GM23338 (cell line): ENCODE results near the gene XYLT1.

Source experiments
- EZH2 ChIP-seq: fragments of 200-600 bp; sonication (generic); IDR thresholded peaks from one replicate; pipeline ENCODE4 v1.8.0; 2017; ENCODE audit warnings: antibody characterized with exemption, mild to moderate bottlenecking, low read depth; ENCODE audit not compliant: unreplicated experiment
- EZH2phosphoT487 ChIP-seq: fragments of 200-600 bp; sonication (generic); IDR thresholded peaks from one replicate; pipeline ENCODE4 v1.8.1; 2018; ENCODE audit warnings: antibody characterized with exemption; ENCODE audit not compliant: unreplicated experiment
- REST ChIP-seq: IDR thresholded peaks from one replicate; pipeline ENCODE4 v1.6.1; 2018; ENCODE audit warnings: antibody characterized with exemption; ENCODE audit not compliant: unreplicated experiment
- ZNF462 ChIP-seq: fragments of 250-450 bp; sonication (Bioruptor Pico); IDR thresholded peaks from 2 replicates; pipeline ENCODE4 v1.5.0; 2020; ENCODE audit warnings: mild to moderate bottlenecking, moderate library complexity
- TF ChIP-seq, protein P1 (sequence below), 2 experiments: fragments of 200-600 bp in 1 of 2; sonication (generic) in 1 of 2; conservative IDR thresholded peaks; 2 replicates each; pipeline versions ENCODE4 v1.5.1 to v1.6.1; 2016 to 2017; ENCODE audit warnings: antibody characterized with exemption in 2 of 2, low read depth in 2 of 2, mild to moderate bottlenecking in 2 of 2, moderate library complexity in 1 of 2
- TF ChIP-seq, protein P2 (sequence below): IDR thresholded peaks from 2 replicates; pipeline ENCODE4 v1.6.1; 2016; ENCODE audit warnings: antibody characterized with exemption

DNA sequence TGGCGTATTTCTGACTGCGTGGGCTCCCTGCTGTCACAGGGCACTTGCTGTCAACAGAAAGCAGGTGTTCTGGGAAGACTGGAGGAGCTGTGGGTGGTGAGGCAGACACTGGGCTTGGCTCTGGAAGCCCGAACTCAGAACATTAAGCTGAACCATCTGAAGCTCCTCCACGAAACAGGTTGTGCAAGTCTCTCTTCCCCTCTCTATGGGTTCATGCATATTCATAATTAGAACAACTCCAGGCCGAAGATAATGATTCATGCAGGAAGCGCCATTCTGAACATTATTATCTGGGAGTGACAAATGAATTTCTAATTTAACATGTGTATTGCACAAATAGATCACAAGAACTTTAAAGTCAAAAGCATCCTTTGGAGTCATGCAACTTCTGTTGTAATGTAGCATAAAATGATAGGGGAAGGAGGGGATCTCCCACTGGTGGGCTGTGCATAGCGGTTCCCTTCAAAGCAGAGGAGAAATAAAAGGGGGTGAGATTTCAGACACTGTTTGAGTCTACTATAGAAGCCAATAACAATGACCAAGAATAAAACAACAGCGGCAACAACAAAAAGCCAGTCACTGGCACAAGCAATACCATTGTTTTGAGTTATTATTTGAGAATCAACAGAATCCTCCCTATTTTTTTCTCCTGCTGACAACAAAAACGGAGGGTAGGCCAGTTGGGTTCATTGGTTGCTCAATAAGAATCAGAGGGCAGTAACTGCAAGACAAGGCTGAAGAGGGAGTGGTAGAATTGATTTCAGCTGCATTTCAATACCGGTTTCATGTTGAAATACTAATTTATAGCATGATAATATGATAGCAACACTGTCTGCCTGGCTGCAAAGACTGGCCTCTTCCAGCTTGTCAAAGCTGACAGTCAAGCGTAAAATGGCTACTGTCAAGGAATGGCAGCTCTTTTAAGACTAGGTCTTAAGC is 407.3 kb downstream of the XYLT1 start:
- TF ChIP-seq, protein P1, sequence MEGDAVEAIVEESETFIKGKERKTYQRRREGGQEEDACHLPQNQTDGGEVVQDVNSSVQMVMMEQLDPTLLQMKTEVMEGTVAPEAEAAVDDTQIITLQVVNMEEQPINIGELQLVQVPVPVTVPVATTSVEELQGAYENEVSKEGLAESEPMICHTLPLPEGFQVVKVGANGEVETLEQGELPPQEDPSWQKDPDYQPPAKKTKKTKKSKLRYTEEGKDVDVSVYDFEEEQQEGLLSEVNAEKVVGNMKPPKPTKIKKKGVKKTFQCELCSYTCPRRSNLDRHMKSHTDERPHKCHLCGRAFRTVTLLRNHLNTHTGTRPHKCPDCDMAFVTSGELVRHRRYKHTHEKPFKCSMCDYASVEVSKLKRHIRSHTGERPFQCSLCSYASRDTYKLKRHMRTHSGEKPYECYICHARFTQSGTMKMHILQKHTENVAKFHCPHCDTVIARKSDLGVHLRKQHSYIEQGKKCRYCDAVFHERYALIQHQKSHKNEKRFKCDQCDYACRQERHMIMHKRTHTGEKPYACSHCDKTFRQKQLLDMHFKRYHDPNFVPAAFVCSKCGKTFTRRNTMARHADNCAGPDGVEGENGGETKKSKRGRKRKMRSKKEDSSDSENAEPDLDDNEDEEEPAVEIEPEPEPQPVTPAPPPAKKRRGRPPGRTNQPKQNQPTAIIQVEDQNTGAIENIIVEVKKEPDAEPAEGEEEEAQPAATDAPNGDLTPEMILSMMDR (conservative IDR thresholded peaks at IDR 0.05; ENCODE audit: low read depth in 2 of 2): no peak
- TF ChIP-seq EZH2phosphoT487 (no peak), REST (no peak), EZH2 (no peak), ZNF462 (CRISPR knock-in tag) (no peak)
- TF ChIP-seq, protein P2, sequence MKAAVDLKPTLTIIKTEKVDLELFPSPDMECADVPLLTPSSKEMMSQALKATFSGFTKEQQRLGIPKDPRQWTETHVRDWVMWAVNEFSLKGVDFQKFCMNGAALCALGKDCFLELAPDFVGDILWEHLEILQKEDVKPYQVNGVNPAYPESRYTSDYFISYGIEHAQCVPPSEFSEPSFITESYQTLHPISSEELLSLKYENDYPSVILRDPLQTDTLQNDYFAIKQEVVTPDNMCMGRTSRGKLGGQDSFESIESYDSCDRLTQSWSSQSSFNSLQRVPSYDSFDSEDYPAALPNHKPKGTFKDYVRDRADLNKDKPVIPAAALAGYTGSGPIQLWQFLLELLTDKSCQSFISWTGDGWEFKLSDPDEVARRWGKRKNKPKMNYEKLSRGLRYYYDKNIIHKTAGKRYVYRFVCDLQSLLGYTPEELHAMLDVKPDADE: no peak
